ENCODE measurements around the gene IL11. TPM values are rescaled to one million over a fixed set of nuclear protein-coding genes. Genes with fewer than 3 reads are reported as not detected.
"Not testable (repeated sequence)": the region's sequence is repeated elsewhere in the genome, so short reads cannot be mapped to it uniquely, and the experiment has no call there.

The IL11 gene
- total RNA-seq, 3 donors from 2014 or later, result 0.24 to 0.32 (median 0.29) TPM

- no peaks in the 10 kb centered on the region for H3K9me3 ChIP-seq
- ATAC-seq, result no peak
- peak overlapping the region; percentile 84 for H3K4me3 ChIP-seq
- TF ChIP-seq CTCF (IDR thresholded peaks at IDR 0.05), result no peak
- no peak for DNase-seq
- peaks cover 12% of the 10 kb centered on the region for H3K4me1 ChIP-seq (ENCODE audit: low read depth)
- H3K36me3 ChIP-seq (ENCODE audit: low read depth), result peaks cover 5% of the 10 kb centered on the region
- intact Hi-C loops (cut with DNase I, micrococcal nuclease), result no loop called here
Measured at GRCh38 chr19:55408533-55408872, 38.2 kb upstream of the IL11 start.

GRCh38 chr19:55407800-55408532, 37.7 kb upstream of the IL11 start:
- Histone ChIP-seq H3K9me3 (no peaks in the 10 kb centered on the region), H3K4me3 (peak overlapping the region; percentile 84), H3K36me3 (ENCODE audit: low read depth) (peaks cover 5% of the 10 kb centered on the region), H3K4me1 (ENCODE audit: low read depth) (peaks cover 12% of the 10 kb centered on the region)
- no peak for TF ChIP-seq CTCF (IDR thresholded peaks at IDR 0.05)
- ATAC-seq (peak; percentile 97), DNase-seq (peak; percentile 98 to 99 (median 98))
- intact Hi-C loops (cut with DNase I, micrococcal nuclease), result no loop called here

- intact Hi-C loops (cut with DNase I, micrococcal nuclease); ATAC-seq; H3K9me3 ChIP-seq; H3K36me3 ChIP-seq (ENCODE audit: low read depth); DNase-seq: not testable (repeated sequence)
- peak within 1 kb of the TSS; percentile 84 for H3K4me3 ChIP-seq
- H3K4me1 ChIP-seq (ENCODE audit: low read depth), result peaks cover 12% of the 10 kb centered on the region
Measured at GRCh38 chr19:55407550-55407799, 37.2 kb upstream of the IL11 start, which contains the start of gene UBE2S. UBE2S (minus strand) TSS chr19:55407788; CDS start chr19:55407589, 199 bp downstream.

GRCh38 chr19:55406826-55407549, 36.7 kb upstream of the IL11 start:
- peak in 2 of 3 donors; percentile 36 to 73 for DNase-seq

GRCh38 chr19:55406091-55406825, 36.0 kb upstream of the IL11 start:
- intact Hi-C loops (cut with DNase I, micrococcal nuclease), result no loop called here
- peaks cover 5% of the 10 kb centered on the region for H3K36me3 ChIP-seq (ENCODE audit: low read depth)
- DNase-seq, result no peak

More at GRCh38 chr19:55406826-55407549, 36.7 kb upstream of the IL11 start:
- peak; percentile 34 for ATAC-seq
- Histone ChIP-seq H3K4me1 (ENCODE audit: low read depth) (peaks cover 12% of the 10 kb centered on the region), H3K9me3 (no peaks in the 10 kb centered on the region), H3K4me3 (peak overlapping the region; percentile 84), H3K36me3 (ENCODE audit: low read depth) (peaks cover 5% of the 10 kb centered on the region)
- TF ChIP-seq CTCF (IDR thresholded peaks at IDR 0.05), result no peak
- intact Hi-C loops (cut with DNase I, micrococcal nuclease), result no loop called here

More at GRCh38 chr19:55406091-55406825, 36.0 kb upstream of the IL11 start:
- no peak for TF ChIP-seq CTCF (IDR thresholded peaks at IDR 0.05)
- Histone ChIP-seq H3K4me3 (no peak overlapping the region), H3K4me1 (ENCODE audit: low read depth) (peaks cover 12% of the 10 kb centered on the region), H3K9me3 (no peaks in the 10 kb centered on the region)
- no peak for ATAC-seq
